ENCODE data around the gene CLDN9. TPM values are rescaled to one million over a fixed set of nuclear protein-coding genes. Genes with fewer than 3 reads are reported as not detected.

CLDN9 gene
- total RNA-seq, 1 donor from 2014 or later: 0.99 TPM

- Mint-ChIP-seq H3K27ac (peak overlapping the region; percentile 46), H3K27me3 (peaks cover 70% of the 10 kb centered on the region)
These were observed 477 bp upstream of the CLDN9 start for GRCh38 chr16:3012246-3012645.

GRCh38 chr16:3013491-3013951, 798 bp downstream of the CLDN9 start:
- Mint-ChIP-seq H3K27ac (peak overlapping the region; percentile 53), H3K9me3 (no peaks in the 10 kb centered on the region), H3K4me1 (ENCODE audit: unreplicated experiment) (peaks cover 4% of the 10 kb centered on the region), H3K4me3 (no peak overlapping the region), H3K36me3 (no peaks in the 10 kb centered on the region), H3K27me3 (peaks cover 61% of the 10 kb centered on the region)
- TF ChIP-seq CTCF (conservative IDR thresholded peaks at IDR 0.05): no peak
- DNase-seq (ENCODE audit: extremely low spot score, unreplicated experiment): no peak

More at GRCh38 chr16:3012246-3012645, 477 bp upstream of the CLDN9 start:
- peaks cover 4% of the 10 kb centered on the region for H3K4me1 Mint-ChIP-seq (ENCODE audit: unreplicated experiment)
- H3K9me3 Mint-ChIP-seq: no peaks in the 10 kb centered on the region
- H3K36me3 Mint-ChIP-seq: no peaks in the 10 kb centered on the region
- no peak for TF ChIP-seq CTCF (conservative IDR thresholded peaks at IDR 0.05)
- no peak for DNase-seq (ENCODE audit: extremely low spot score, unreplicated experiment)
- H3K4me3 Mint-ChIP-seq: peak overlapping the region; percentile 70

- TF ChIP-seq CTCF (conservative IDR thresholded peaks at IDR 0.05): no peak
- Mint-ChIP-seq H3K9me3 (no peaks in the 10 kb centered on the region), H3K4me3 (peak overlapping the region; percentile 61), H3K27me3 (peaks cover 56% of the 10 kb centered on the region), H3K4me1 (ENCODE audit: unreplicated experiment) (peaks cover 4% of the 10 kb centered on the region), H3K27ac (peak overlapping the region; percentile 70), H3K36me3 (no peaks in the 10 kb centered on the region)
- DNase-seq (ENCODE audit: extremely low spot score, unreplicated experiment): no peak
These were observed 1.4 kb downstream of the CLDN9 start for GRCh38 chr16:3013998-3014690.

- Mint-ChIP-seq H3K27ac (peak overlapping the region; percentile 74), H3K9me3 (no peaks in the 10 kb centered on the region), H3K27me3 (peaks cover 54% of the 10 kb centered on the region), H3K4me1 (ENCODE audit: unreplicated experiment) (peaks cover 6% of the 10 kb centered on the region), H3K4me3 (peak overlapping the region; percentile 61), H3K36me3 (no peaks in the 10 kb centered on the region)
- no peak for DNase-seq (ENCODE audit: extremely low spot score, unreplicated experiment)
- TF ChIP-seq CTCF (conservative IDR thresholded peaks at IDR 0.05): no peak
These were observed 2.2 kb downstream of the CLDN9 start for GRCh38 chr16:3014971-3015370.

GRCh38 chr16:3015865-3016521, 3.3 kb downstream of the CLDN9 start:
- H3K27me3 Mint-ChIP-seq: peaks cover 56% of the 10 kb centered on the region
- peaks cover 8% of the 10 kb centered on the region for H3K4me1 Mint-ChIP-seq (ENCODE audit: unreplicated experiment)
- H3K36me3 Mint-ChIP-seq: no peaks in the 10 kb centered on the region
- H3K27ac Mint-ChIP-seq: peak overlapping the region; percentile 93
- no peak for TF ChIP-seq CTCF (conservative IDR thresholded peaks at IDR 0.05)
- H3K9me3 Mint-ChIP-seq: no peaks in the 10 kb centered on the region
- DNase-seq (ENCODE audit: extremely low spot score, unreplicated experiment): no peak
- peak overlapping the region; percentile 88 for H3K4me3 Mint-ChIP-seq

Data from type B pancreatic cell (in vitro differentiated cells).